Endothelial cell of umbilical vein (primary cell): Measurements from ENCODE around the gene GDE1.

Experiments used
- CTCF ChIP-seq, 2 donors: IDR thresholded peaks; 1 replicate in 1 of 2; 2 replicates in 1 of 2; pipeline ENCODE4 v1.5.1; 2011; ENCODE audit warnings: low read length in 2 of 2, mild to moderate bottlenecking in 2 of 2, moderate library complexity in 2 of 2, control low read depth in 1 of 2, inconsistent platforms in 1 of 2, low read depth in 1 of 2; ENCODE audit not compliant: insufficient read depth in 1 of 2; ENCODE audit errors: extremely low read depth in 1 of 2
- EZH2 ChIP-seq: IDR thresholded peaks from 2 replicates; pipeline ENCODE4 v1.6.1; 2012; ENCODE audit warnings: borderline replicate concordance, low read depth, mild to moderate bottlenecking, moderate library complexity, low read length, inconsistent platforms; ENCODE audit not compliant: severe bottlenecking
- GATA2 ChIP-seq: IDR thresholded peaks from 2 replicates; pipeline ENCODE4 v1.7.0; 2011; ENCODE audit warnings: low read depth, mild to moderate bottlenecking, moderate library complexity, mixed read lengths, low read length; ENCODE audit not compliant: insufficient read length, insufficient read depth
- MAX ChIP-seq: IDR thresholded peaks from 2 replicates; pipeline ENCODE4 v1.6.1; 2011; ENCODE audit not compliant: insufficient read depth, insufficient read length
- MYC ChIP-seq: IDR thresholded peaks from one replicate; pipeline ENCODE4 v1.6.1; 2011; ENCODE audit warnings: mild to moderate bottlenecking, low read depth, low read length
- POLR2A ChIP-seq: IDR thresholded peaks from 2 replicates; pipeline ENCODE4 v1.6.1; 2012; ENCODE audit warnings: low read depth, mild to moderate bottlenecking, control low read depth, low read length
- POLR2AphosphoS5 ChIP-seq: IDR thresholded peaks from 2 replicates; pipeline ENCODE4 v1.6.1; 2012; ENCODE audit warnings: low read depth, mild to moderate bottlenecking, control low read depth, low read length, moderate library complexity; ENCODE audit not compliant: insufficient read depth

- TF ChIP-seq MAX = no peak
- TF ChIP-seq CTCF (IDR thresholded peaks at IDR 0.05; ENCODE audit: extremely low read depth in 1 of 2, insufficient read depth in 1 of 2, low read depth in 1 of 2, low read length in 2 of 2) = no peak
- TF ChIP-seq POLR2A = no peak
- no peak for TF ChIP-seq POLR2AphosphoS5
- TF ChIP-seq MYC = no peak
- TF ChIP-seq EZH2 = no peak
- no peak for TF ChIP-seq GATA2
These were observed 31.3 kb downstream of the GDE1 start for GRCh38 chr16:19490619-19491018.
